Caco-2 (cell line): ENCODE results near the gene CCNI. TPM values are rescaled to one million over a fixed set of nuclear protein-coding genes. Genes with fewer than 3 reads are reported as not detected.

Experiments
- BruUV-seq: library from RNA; stranded (reverse); fragments of 400-500 nt; replicated peaks from 2 replicates; lab custom pipeline; 2021; lab: Mats Ljungman, UMichigan
- CTCF ChIA-PET: fragments of 300-600 bp; sonication (Branson Sonifier 250); formaldehyde crosslinking; loops from one replicate; lab custom pipeline; 2022; ENCODE audit warnings: antibody characterized with exemption; lab: Charles Lee
- POLR2A ChIA-PET: fragments of 300-600 bp; sonication (Branson Sonifier 250); formaldehyde crosslinking; loops from one replicate; lab custom pipeline; 2022; ENCODE audit warnings: antibody characterized with exemption; lab: Charles Lee
- DNase-seq, 2 experiments: peaks; one replicate each; pipeline versions ENCODE4 v3.0.0 to v3.0.0-alpha.2; 2020 to 2022
- H3K27me3 ChIP-seq: replicated peaks from 2 replicates; pipeline ENCODE4 v1.6.0; 2011; ENCODE audit warnings: low read length; ENCODE audit not compliant: control insufficient read depth, insufficient read depth
- H3K36me3 ChIP-seq: 2 replicates; pipeline ENCODE4 v1.5.1; 2011; ENCODE audit warnings: low read length; ENCODE audit not compliant: control insufficient read depth, insufficient read depth
- H3K4me1 ChIP-seq: fragments of 250-450 bp; sonication (Bioruptor Pico); 2 replicates; pipeline ENCODE4 v1.5.1; 2020; ENCODE audit warnings: mild to moderate bottlenecking
- H3K4me3 ChIP-seq: 2 replicates; pipeline ENCODE4 v1.5.1; 2011; ENCODE audit warnings: low read depth, mild to moderate bottlenecking, control low read depth, low read length
- H3K9me3 ChIP-seq: fragments of 250-450 bp; sonication (Bioruptor Pico); 2 replicates; pipeline ENCODE4 v1.5.1; 2020; ENCODE audit warnings: mild to moderate bottlenecking, moderate library complexity
- H3K27ac Mint-ChIP-seq: one replicate; pipeline ENCODE4 v1.8.0; 2022; ENCODE audit warnings: mixed read lengths; ENCODE audit not compliant: unreplicated experiment
- H3K27me3 Mint-ChIP-seq: one replicate; pipeline ENCODE4 v1.8.0; 2022; ENCODE audit warnings: mixed read lengths; ENCODE audit not compliant: insufficient read depth, unreplicated experiment
- H3K36me3 Mint-ChIP-seq: one replicate; pipeline ENCODE4 v1.8.0; 2022; ENCODE audit warnings: mild to moderate bottlenecking, mixed read lengths; ENCODE audit not compliant: insufficient read depth, unreplicated experiment
- H3K4me1 Mint-ChIP-seq: one replicate; pipeline ENCODE4 v1.8.0; 2022; ENCODE audit warnings: low read depth, mixed read lengths; ENCODE audit not compliant: unreplicated experiment
- H3K4me3 Mint-ChIP-seq: one replicate; pipeline ENCODE4 v1.8.0; 2022; ENCODE audit warnings: mild to moderate bottlenecking, moderate library complexity, mixed read lengths; ENCODE audit not compliant: unreplicated experiment
- H3K9me3 Mint-ChIP-seq: one replicate; pipeline ENCODE4 v1.8.0; 2022; ENCODE audit warnings: mixed read lengths; ENCODE audit not compliant: unreplicated experiment
- intact Hi-C: fragments of 100-400 bp; cut with micrococcal nuclease; formaldehyde crosslinking; loops from one replicate; pipeline ENCODE4 v1.10.0; 2022; ENCODE audit not compliant: unreplicated experiment
- total RNA-seq: library from RNA; stranded (reverse); gene quantifications from 2 replicates; pipeline ENCODE4 v1.2.3, GENCODE V29; 2022
- TF ChIP-seq, protein P1 (sequence below), 2 experiments: fragments of 200-600 bp in 1 of 2; IDR thresholded peaks; 1 replicate in 1 of 2; 2 replicates in 1 of 2; pipeline versions ENCODE4 v1.5.1 to v1.8.0; 2011 to 2022; ENCODE audit warnings: antibody characterized with exemption in 1 of 2, control low read depth in 1 of 2, inconsistent platforms in 1 of 2, low read depth in 1 of 2, low read length in 1 of 2, mild to moderate bottlenecking in 1 of 2, moderate library complexity in 1 of 2; ENCODE audit not compliant: insufficient read depth in 1 of 2, severe bottlenecking in 1 of 2, unreplicated experiment in 1 of 2

CCNI gene
- total RNA-seq, 1 experiment from 2014 or later = 164 TPM

DNA sequence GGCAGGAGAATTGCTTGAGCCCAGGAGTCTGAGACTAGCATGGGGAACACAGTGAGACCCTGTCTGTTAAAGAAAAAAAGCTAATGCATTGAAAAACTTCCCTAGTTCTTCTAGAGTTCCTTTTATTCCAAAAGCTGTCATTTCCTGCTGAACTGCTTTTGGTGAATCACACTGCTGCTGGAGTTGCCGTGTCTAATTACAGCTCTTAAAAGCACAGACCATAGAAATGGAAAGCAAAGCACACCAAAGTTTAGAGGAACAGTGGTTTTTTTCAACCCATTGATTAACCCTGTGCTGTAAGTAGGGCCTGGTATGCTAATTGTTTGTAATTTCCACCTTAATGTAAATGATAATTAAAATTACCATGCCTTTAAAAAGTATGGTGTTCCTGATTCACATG, 73.9 kb downstream of the CCNI start:
- H3K9me3 Mint-ChIP-seq = no peaks in the 10 kb centered on the region
- no peak for DNase-seq
- H3K4me1 ChIP-seq = peaks cover under 1% of the 10 kb centered on the region; the same call in 1 of the 2 replicates
- no peaks in the 10 kb centered on the region for H3K9me3 ChIP-seq
- H3K27me3 Mint-ChIP-seq = no peaks in the 10 kb centered on the region
- intact Hi-C loops = no loop called here
- H3K27me3 ChIP-seq = no peaks in the 10 kb centered on the region
- H3K36me3 Mint-ChIP-seq = peaks cover 36% of the 10 kb centered on the region
- peaks cover 3% of the 10 kb centered on the region for H3K4me1 Mint-ChIP-seq
- H3K36me3 ChIP-seq = no peaks in the 10 kb centered on the region; the same call in 1 of the 2 replicates
- TF ChIP-seq, protein P1, sequence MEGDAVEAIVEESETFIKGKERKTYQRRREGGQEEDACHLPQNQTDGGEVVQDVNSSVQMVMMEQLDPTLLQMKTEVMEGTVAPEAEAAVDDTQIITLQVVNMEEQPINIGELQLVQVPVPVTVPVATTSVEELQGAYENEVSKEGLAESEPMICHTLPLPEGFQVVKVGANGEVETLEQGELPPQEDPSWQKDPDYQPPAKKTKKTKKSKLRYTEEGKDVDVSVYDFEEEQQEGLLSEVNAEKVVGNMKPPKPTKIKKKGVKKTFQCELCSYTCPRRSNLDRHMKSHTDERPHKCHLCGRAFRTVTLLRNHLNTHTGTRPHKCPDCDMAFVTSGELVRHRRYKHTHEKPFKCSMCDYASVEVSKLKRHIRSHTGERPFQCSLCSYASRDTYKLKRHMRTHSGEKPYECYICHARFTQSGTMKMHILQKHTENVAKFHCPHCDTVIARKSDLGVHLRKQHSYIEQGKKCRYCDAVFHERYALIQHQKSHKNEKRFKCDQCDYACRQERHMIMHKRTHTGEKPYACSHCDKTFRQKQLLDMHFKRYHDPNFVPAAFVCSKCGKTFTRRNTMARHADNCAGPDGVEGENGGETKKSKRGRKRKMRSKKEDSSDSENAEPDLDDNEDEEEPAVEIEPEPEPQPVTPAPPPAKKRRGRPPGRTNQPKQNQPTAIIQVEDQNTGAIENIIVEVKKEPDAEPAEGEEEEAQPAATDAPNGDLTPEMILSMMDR (IDR thresholded peaks at IDR 0.05; ENCODE audit: insufficient read depth in 1 of 2, low read depth in 1 of 2, low read length in 1 of 2, severe bottlenecking in 1 of 2, unreplicated experiment in 1 of 2) = no peak
- BruUV-seq = no TSS peak
- H3K4me3 ChIP-seq = no peak overlapping the region
- no peak overlapping the region for H3K4me3 Mint-ChIP-seq
- H3K27ac Mint-ChIP-seq = no peak overlapping the region
- ChIA-PET CTCF (no interaction called here), POLR2A (no interaction called here)

DNA sequence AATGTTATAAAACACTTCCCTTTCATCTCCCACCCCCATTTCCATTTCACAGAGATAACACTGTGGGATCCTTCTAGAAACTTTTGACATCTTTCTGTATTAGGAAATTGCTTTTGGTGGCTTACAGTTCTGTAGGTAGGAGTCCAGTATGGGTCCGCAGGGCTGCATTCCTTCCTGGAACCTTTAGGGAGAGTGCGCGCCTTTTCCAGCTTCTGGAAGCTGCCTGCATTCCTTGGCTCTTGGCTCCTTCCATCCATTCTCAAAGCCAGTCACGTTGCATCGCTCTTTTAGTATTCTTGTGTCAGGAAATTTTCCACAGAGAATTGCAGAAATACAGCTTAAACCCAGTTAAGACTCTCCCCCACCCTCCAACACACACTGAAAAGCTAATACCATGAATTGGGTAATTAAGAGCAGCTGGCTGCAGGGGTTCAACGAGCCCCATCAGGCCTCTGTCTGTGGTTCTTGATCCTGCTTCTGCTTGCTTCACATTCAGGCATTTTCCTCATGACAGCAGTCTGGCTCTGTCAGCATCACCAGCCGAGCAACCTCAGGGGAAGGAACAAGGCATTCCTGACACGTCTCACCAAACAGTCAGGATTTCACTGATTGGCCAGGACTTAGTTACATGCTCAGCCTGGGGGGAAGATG, 77.4 kb downstream of the CCNI start:
- TF ChIP-seq, protein P1 (IDR thresholded peaks at IDR 0.05; ENCODE audit: insufficient read depth in 1 of 2, low read depth in 1 of 2, low read length in 1 of 2, severe bottlenecking in 1 of 2, unreplicated experiment in 1 of 2) = no peak
- H3K4me3 Mint-ChIP-seq = no peak overlapping the region
- H3K9me3 ChIP-seq = no peaks in the 10 kb centered on the region
- no peaks in the 10 kb centered on the region for H3K4me1 Mint-ChIP-seq
- H3K27ac Mint-ChIP-seq = peak overlapping the region; percentile 32
- no peaks in the 10 kb centered on the region for H3K27me3 ChIP-seq
- no peaks in the 10 kb centered on the region for H3K4me1 ChIP-seq
- ChIA-PET POLR2A (no interaction called here), CTCF (no interaction called here)
- H3K36me3 Mint-ChIP-seq = peaks cover 28% of the 10 kb centered on the region
- no peak overlapping the region for H3K4me3 ChIP-seq
- no TSS peak for BruUV-seq
- no peaks in the 10 kb centered on the region; the same call in 1 of the 2 replicates for H3K36me3 ChIP-seq
- intact Hi-C loops = no loop called here
- no peaks in the 10 kb centered on the region for H3K9me3 Mint-ChIP-seq
- H3K27me3 Mint-ChIP-seq = no peaks in the 10 kb centered on the region
- DNase-seq = no peak

DNA sequence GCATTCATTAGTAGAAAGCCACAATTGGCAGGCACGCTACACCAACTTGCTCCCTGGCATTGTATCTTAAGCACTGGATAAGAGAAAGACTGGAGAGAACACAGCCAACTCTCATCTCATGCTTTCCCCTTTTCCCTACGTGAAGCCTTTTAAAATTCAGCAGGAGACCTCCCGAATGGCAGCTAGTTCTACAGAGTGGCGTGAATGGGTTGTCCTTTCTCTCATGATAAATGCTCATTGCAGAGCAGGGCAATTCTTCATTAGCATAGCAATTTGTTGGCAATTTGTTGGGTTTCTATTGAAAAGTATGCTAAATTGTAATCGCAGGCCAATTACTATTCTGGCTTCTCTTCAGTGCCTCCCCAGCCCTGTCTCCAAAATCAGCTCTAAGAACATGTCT, 78.3 kb downstream of the CCNI start:
- TF ChIP-seq, protein P1 (IDR thresholded peaks at IDR 0.05; ENCODE audit: insufficient read depth in 1 of 2, low read depth in 1 of 2, low read length in 1 of 2, severe bottlenecking in 1 of 2, unreplicated experiment in 1 of 2) = no peak
- DNase-seq = no peak
- Histone ChIP-seq H3K27me3 (no peaks in the 10 kb centered on the region), H3K9me3 (no peaks in the 10 kb centered on the region), H3K36me3 (no peaks in the 10 kb centered on the region; the same call in 1 of the 2 replicates), H3K4me1 (no peaks in the 10 kb centered on the region), H3K4me3 (no peak overlapping the region)
- H3K4me1 Mint-ChIP-seq = no peaks in the 10 kb centered on the region
- CTCF ChIA-PET = no interaction called here
- H3K27ac Mint-ChIP-seq = no peak overlapping the region
- intact Hi-C loops = no loop called here
- no peaks in the 10 kb centered on the region for H3K9me3 Mint-ChIP-seq
- no peak overlapping the region for H3K4me3 Mint-ChIP-seq
- H3K36me3 Mint-ChIP-seq = peaks cover 21% of the 10 kb centered on the region
- POLR2A ChIA-PET = no interaction called here
- no peaks in the 10 kb centered on the region for H3K27me3 Mint-ChIP-seq
- no TSS peak for BruUV-seq

Other genes starting within 250 kb of the CCNI start
- gene SOWAHB, start 177.8 kb downstream of the CCNI start, total RNA-seq = 6.3 and 7.4 TPM in 2 replicates
- 119 and 127 TPM in 2 replicates for gene SEPTIN11, start 126.2 kb downstream of the CCNI start, total RNA-seq
- gene CCNG2, start 81.2 kb upstream of the CCNI start, total RNA-seq = 25.6 and 26.0 TPM in 2 replicates